ENCODE data around the gene PHACTR3.

Gene PHACTR3

DNA sequence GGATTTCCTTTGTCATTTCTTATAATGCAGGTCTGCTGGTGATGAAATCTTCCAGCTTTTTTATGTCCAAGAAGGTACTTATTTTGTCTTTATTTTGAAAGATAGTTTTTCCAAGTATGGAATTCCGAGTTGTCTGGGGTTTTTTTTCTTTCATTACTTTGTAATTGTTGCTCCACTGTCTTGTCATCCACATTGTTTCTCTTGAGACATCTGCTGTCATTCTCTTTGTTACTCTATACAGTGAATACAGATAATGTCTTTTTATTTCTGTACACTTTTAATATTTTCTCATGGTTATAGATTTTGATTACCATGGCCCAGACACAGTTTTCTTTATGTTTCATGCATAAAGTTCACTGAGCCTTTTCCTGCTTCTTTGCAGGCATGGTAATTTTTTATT is 196.0 kb downstream of the PHACTR3 start:
- TF ChIP-seq CREB1 (IDR thresholded peaks at IDR 0.05; ENCODE audit: low read depth): no peak
- TF ChIP-seq TAF1 (IDR thresholded peaks at IDR 0.05; ENCODE audit: low read depth): no peak
- no peak for TF ChIP-seq ZBTB7A (IDR thresholded peaks at IDR 0.05; ENCODE audit: low read depth)
- TF ChIP-seq, protein P1, sequence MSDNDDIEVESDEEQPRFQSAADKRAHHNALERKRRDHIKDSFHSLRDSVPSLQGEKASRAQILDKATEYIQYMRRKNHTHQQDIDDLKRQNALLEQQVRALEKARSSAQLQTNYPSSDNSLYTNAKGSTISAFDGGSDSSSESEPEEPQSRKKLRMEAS (IDR thresholded peaks at IDR 0.05): no peak

DNA sequence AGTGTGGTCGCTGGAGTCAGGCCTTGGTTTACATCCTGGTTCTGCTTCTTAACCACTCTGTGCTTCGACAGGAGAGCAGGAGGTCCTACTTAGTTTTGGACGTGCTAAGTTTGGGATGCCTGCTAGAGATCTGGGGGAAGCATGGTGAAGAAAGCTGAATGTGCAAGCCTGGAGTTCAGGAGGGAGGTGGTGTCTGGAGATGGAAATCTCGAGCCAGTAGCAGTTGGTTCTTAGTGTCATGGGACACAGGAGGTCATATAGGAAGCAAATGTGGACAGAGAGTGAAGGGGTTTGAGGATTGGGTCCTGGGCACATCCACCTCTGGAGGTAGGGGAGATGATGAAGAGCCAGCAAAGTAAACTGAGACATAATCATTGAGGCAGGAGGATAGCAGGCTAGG is 197.7 kb downstream of the PHACTR3 start:
- TF ChIP-seq EP300 (IDR thresholded peaks at IDR 0.05; ENCODE audit: borderline replicate concordance) (no peak), ZBTB7A (IDR thresholded peaks at IDR 0.05; ENCODE audit: low read depth) (no peak), RAD21 (IDR thresholded peaks at IDR 0.05; ENCODE audit: low read depth) (no peak), TAF1 (IDR thresholded peaks at IDR 0.05; ENCODE audit: low read depth) (no peak), CREB1 (IDR thresholded peaks at IDR 0.05; ENCODE audit: low read depth) (no peak), NFIC (IDR thresholded peaks at IDR 0.05) (no peak), TEAD4 (IDR thresholded peaks at IDR 0.05) (no peak), EGR1 (IDR thresholded peaks at IDR 0.05) (no peak)
- TF ChIP-seq, protein P2, sequence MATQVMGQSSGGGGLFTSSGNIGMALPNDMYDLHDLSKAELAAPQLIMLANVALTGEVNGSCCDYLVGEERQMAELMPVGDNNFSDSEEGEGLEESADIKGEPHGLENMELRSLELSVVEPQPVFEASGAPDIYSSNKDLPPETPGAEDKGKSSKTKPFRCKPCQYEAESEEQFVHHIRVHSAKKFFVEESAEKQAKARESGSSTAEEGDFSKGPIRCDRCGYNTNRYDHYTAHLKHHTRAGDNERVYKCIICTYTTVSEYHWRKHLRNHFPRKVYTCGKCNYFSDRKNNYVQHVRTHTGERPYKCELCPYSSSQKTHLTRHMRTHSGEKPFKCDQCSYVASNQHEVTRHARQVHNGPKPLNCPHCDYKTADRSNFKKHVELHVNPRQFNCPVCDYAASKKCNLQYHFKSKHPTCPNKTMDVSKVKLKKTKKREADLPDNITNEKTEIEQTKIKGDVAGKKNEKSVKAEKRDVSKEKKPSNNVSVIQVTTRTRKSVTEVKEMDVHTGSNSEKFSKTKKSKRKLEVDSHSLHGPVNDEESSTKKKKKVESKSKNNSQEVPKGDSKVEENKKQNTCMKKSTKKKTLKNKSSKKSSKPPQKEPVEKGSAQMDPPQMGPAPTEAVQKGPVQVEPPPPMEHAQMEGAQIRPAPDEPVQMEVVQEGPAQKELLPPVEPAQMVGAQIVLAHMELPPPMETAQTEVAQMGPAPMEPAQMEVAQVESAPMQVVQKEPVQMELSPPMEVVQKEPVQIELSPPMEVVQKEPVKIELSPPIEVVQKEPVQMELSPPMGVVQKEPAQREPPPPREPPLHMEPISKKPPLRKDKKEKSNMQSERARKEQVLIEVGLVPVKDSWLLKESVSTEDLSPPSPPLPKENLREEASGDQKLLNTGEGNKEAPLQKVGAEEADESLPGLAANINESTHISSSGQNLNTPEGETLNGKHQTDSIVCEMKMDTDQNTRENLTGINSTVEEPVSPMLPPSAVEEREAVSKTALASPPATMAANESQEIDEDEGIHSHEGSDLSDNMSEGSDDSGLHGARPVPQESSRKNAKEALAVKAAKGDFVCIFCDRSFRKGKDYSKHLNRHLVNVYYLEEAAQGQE (IDR thresholded peaks at IDR 0.05; ENCODE audit: low read depth): no peak

DNA sequence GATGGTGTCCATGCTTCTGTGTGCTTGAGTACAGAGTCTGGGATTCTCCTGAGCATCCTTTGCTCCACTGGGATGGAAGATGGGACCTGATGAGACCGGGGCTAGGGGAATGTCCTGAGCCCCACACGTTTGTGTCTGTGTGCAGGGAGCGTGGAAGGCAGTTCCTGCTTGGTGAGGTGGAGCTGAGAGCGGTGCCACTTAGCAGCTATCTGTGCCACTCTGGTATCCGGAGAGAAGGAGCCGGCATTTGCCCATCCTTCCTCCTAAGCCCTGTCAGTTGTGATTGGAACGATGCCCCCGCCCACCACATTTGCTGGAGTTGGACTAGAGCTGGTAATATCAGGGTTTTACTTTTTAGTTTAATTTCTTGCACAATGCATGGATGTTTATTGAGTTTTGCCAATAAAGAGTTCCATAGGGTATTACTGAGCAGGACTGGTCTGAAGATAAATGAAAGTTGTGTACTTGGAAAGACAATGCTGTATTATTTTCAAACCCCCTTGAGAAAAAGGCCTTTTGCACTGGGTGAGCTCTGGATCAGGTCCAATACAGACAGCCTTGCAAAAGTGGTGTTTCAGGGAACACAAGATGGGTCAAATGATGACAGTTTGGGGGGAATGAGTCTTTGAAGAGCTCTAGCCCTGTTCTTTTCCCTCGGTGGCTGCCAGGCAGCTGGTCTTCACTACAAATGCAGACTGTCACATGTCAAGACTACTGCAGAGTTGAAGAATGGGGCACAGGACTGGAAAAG is 198.3 kb downstream of the PHACTR3 start:
- TF ChIP-seq YY1 (IDR thresholded peaks at IDR 0.05; ENCODE audit: low read depth) (no peak), EGR1 (IDR thresholded peaks at IDR 0.05) (no peak), RAD21 (IDR thresholded peaks at IDR 0.05; ENCODE audit: low read depth) (no peak), EP300 (IDR thresholded peaks at IDR 0.05; ENCODE audit: borderline replicate concordance) (no peak), CREB1 (IDR thresholded peaks at IDR 0.05; ENCODE audit: low read depth) (no peak), FOXM1 (IDR thresholded peaks at IDR 0.05; ENCODE audit: borderline replicate concordance, low read depth) (no peak), TEAD4 (IDR thresholded peaks at IDR 0.05) (no peak), NFIC (IDR thresholded peaks at IDR 0.05) (no peak), TCF12 (IDR thresholded peaks at IDR 0.05; ENCODE audit: low read depth) (no peak)
- TF ChIP-seq, protein P3, sequence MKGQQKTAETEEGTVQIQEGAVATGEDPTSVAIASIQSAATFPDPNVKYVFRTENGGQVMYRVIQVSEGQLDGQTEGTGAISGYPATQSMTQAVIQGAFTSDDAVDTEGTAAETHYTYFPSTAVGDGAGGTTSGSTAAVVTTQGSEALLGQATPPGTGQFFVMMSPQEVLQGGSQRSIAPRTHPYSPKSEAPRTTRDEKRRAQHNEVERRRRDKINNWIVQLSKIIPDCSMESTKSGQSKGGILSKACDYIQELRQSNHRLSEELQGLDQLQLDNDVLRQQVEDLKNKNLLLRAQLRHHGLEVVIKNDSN (IDR thresholded peaks at IDR 0.05): no peak
- TF ChIP-seq, protein P2 (IDR thresholded peaks at IDR 0.05; ENCODE audit: low read depth): no peak

DNA sequence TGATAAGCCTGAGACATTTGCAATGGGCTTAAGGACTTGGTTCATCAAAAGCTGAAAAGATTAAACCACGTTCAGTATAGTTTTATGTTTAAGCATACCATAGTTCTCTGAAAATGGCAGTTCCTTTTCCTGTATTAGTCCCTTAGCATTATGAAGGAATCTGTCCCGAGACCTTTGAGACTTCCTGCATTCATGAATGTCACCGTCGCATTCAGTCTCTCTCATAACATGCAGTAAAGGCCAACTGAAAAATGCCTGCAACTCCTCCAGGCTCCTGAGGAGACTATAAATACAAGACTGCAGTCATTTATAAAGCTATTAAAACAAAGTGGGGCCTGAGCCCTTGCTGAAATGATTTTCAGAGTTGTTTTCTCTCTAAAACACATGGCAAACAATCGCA is 200.0 kb downstream of the PHACTR3 start:
- TF ChIP-seq TAF1 (IDR thresholded peaks at IDR 0.05; ENCODE audit: low read depth): no peak

DNA sequence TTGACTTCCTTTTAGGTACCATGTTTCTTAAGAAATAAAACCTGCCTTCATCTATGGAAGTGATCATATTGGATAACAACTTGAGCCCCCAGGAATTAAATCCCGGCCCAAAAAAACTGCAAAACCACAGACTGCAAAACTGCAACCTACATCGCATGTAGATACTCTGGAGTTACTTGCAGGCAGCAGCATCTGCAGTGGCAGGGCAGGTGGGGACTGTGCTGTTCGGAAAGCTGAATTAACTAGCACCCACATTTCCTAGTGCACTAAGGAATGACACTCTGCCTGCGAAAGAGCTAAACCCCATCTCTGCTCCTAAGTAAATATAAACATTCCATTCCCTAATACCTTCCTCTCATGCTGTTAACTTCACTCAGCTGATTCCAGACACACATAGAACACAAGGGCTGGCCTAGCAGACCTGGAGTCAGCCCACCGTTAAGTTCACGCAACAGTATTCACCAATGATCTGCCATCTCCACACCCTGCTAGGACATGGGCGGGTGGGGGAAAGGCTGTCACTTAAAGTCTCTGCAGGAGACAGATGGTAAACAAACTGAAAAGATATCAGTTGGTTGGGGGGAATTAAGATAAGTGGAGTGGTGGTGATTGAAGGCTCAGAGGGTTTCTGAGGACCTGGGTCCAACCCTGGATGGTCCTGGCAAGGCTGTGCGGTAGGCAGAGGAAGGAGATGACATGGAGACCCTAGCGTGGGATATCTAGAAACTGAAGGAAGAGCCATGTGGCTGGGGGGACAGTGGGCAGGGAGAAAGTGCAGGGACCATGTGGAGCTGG is 200.7 kb downstream of the PHACTR3 start:
- TF ChIP-seq NFIC (IDR thresholded peaks at IDR 0.05) (no peak), CEBPB (IDR thresholded peaks at IDR 0.05) (no peak), FOXM1 (IDR thresholded peaks at IDR 0.05; ENCODE audit: borderline replicate concordance, low read depth) (no peak), EP300 (IDR thresholded peaks at IDR 0.05; ENCODE audit: borderline replicate concordance) (no peak), TEAD4 (IDR thresholded peaks at IDR 0.05) (no peak), YY1 (IDR thresholded peaks at IDR 0.05; ENCODE audit: low read depth) (no peak)
- TF ChIP-seq, protein P2 (IDR thresholded peaks at IDR 0.05; ENCODE audit: low read depth): no peak

Data from Ishikawa (cell line).